Mesothelial cell of epicardium (in vitro differentiated cells): ENCODE measurements around the gene CRYGC. TPM values are rescaled to one million over a fixed set of nuclear protein-coding genes. Genes with fewer than 3 reads are reported as not detected.

ENCODE experiments used
- DNase-seq, 2 experiments: peaks; one replicate each; pipeline ENCODE4 v3.0.0; 2021; ENCODE audit warnings: low spot score in 2 of 2; ENCODE audit not compliant: unreplicated experiment in 2 of 2
- H3K27ac Mint-ChIP-seq: 2 replicates; pipeline ENCODE4 v1.8.0; 2021; ENCODE audit warnings: mixed read lengths
- H3K27me3 Mint-ChIP-seq: 2 replicates; pipeline ENCODE4 v1.8.0; 2021; ENCODE audit warnings: low read depth, mixed read lengths
- H3K36me3 Mint-ChIP-seq: 2 replicates; pipeline ENCODE4 v1.8.0; 2021; ENCODE audit warnings: mixed read lengths
- H3K4me1 Mint-ChIP-seq: 2 replicates; pipeline ENCODE4 v1.8.0; 2021; ENCODE audit warnings: mixed read lengths
- H3K4me3 Mint-ChIP-seq: 2 replicates; pipeline ENCODE4 v1.8.0; 2021; ENCODE audit warnings: mild to moderate bottlenecking, moderate library complexity, mixed read lengths
- H3K9me3 Mint-ChIP-seq: 2 replicates; pipeline ENCODE4 v1.8.0; 2021; ENCODE audit warnings: mixed read lengths
- CTCF ChIP-seq: fragments of 200-600 bp; sonication (generic); IDR thresholded peaks from one replicate; pipeline ENCODE4 v1.5.0; 2021; ENCODE audit warnings: antibody characterized with exemption; ENCODE audit not compliant: unreplicated experiment
- total RNA-seq: library from RNA; stranded (reverse); gene quantifications from 3 replicates; pipeline ENCODE4 v1.2.1, GENCODE V29; 2021

CRYGC gene
- total RNA-seq, 1 donor from 2014 or later, result not detected

GRCh38 chr2:208172125-208172524, 42.5 kb upstream of the CRYGC start:
- TF ChIP-seq CTCF, result no peak
- Mint-ChIP-seq H3K9me3 (no peaks in the 10 kb centered on the region), H3K36me3 (no peaks in the 10 kb centered on the region), H3K27me3 (no peaks in the 10 kb centered on the region), H3K4me3 (no peak overlapping the region), H3K4me1 (peaks cover 4% of the 10 kb centered on the region), H3K27ac (no peak overlapping the region)
- DNase-seq, result no peak

GRCh38 chr2:208164951-208165755, 35.5 kb upstream of the CRYGC start:
- DNase-seq, result no peak
- H3K9me3 Mint-ChIP-seq, result no peaks in the 10 kb centered on the region
- H3K36me3 Mint-ChIP-seq, result no peaks in the 10 kb centered on the region
- no peak for TF ChIP-seq CTCF
- no peaks in the 10 kb centered on the region for H3K27me3 Mint-ChIP-seq
- no peak overlapping the region for H3K4me3 Mint-ChIP-seq
- no peak overlapping the region for H3K27ac Mint-ChIP-seq
- H3K4me1 Mint-ChIP-seq, result no peaks in the 10 kb centered on the region

GRCh38 chr2:208163489-208163888, 33.9 kb upstream of the CRYGC start, which contains the start of gene CRYGA:
TSS of gene CRYGA (minus strand) at chr2:208163589. CDS start at chr2:208163556, 33 bp downstream.
- no peaks in the 10 kb centered on the region for H3K36me3 Mint-ChIP-seq
- H3K27ac Mint-ChIP-seq, result no peak within 1 kb of the TSS
- TF ChIP-seq CTCF, result no peak
- no peaks in the 10 kb centered on the region for H3K27me3 Mint-ChIP-seq
- H3K4me3 Mint-ChIP-seq, result no peak within 1 kb of the TSS
- H3K4me1 Mint-ChIP-seq, result no peaks in the 10 kb centered on the region
- H3K9me3 Mint-ChIP-seq, result peaks cover 1% of the 10 kb centered on the region
- no peak for DNase-seq

- Mint-ChIP-seq H3K9me3 (peaks cover 16% of the 10 kb centered on the region), H3K4me1 (peaks cover 6% of the 10 kb centered on the region), H3K27me3 (no peaks in the 10 kb centered on the region), H3K27ac (no peak overlapping the region), H3K4me3 (no peak overlapping the region), H3K36me3 (no peaks in the 10 kb centered on the region)
- no peak for DNase-seq
- no peak for TF ChIP-seq CTCF
These were observed 26.8 kb upstream of the CRYGC start for GRCh38 chr2:208156439-208156838.

- H3K4me3 Mint-ChIP-seq, result no peak overlapping the region
- no peaks in the 10 kb centered on the region for H3K27me3 Mint-ChIP-seq
- no peak overlapping the region for H3K27ac Mint-ChIP-seq
- H3K9me3 Mint-ChIP-seq, result peaks cover 24% of the 10 kb centered on the region
- H3K36me3 Mint-ChIP-seq, result no peaks in the 10 kb centered on the region
- peaks cover 6% of the 10 kb centered on the region for H3K4me1 Mint-ChIP-seq
- no peak for DNase-seq
- no peak for TF ChIP-seq CTCF
These were observed 23.5 kb upstream of the CRYGC start for GRCh38 chr2:208153156-208153555.
